ENCODE measurements around the gene SNX2. TPM values are rescaled to one million over a fixed set of nuclear protein-coding genes. Genes with fewer than 3 reads are reported as not detected.

The SNX2 gene
- total RNA-seq, 4 donors from 2014 or later, result 28.8 to 35.1 (median 32.0) TPM

GRCh38 chr5:122815218-122815767 lies 40.4 kb downstream of the SNX2 start:
- TF ChIP-seq POLR2A (IDR thresholded peaks at IDR 0.05) (no peak), CTCF (IDR thresholded peaks at IDR 0.05 in 4 of 5, conservative IDR thresholded peaks at IDR 0.05 in 1 of 5) (no peak)
- peaks cover 0 to 26% of the 10 kb centered on the region in 2 donors for H3K36me3 ChIP-seq
- DNase-seq, result no peak
- in situ Hi-C loops (cut with MboI; ENCODE audit: low sequenced_read_pairs in 4 of 4), result no loop called here
- no peak overlapping the region for H3K4me3 ChIP-seq
- H3K9me3 ChIP-seq, result no peaks in the 10 kb centered on the region
- H3K27me3 ChIP-seq, result no peaks in the 10 kb centered on the region
- H3K27ac ChIP-seq, result no peak overlapping the region
- no peak for ATAC-seq
- H3K4me1 ChIP-seq, result no peaks in the 10 kb centered on the region
- intact Hi-C loops (cut with DNase I; ENCODE audit: low total_unique reads), result no loop called here

GRCh38 chr5:122816756-122817155 lies 41.9 kb downstream of the SNX2 start:
- no peaks in the 10 kb centered on the region for H3K9me3 ChIP-seq
- no peaks in the 10 kb centered on the region for H3K27me3 ChIP-seq
- in situ Hi-C loops (cut with MboI; ENCODE audit: low sequenced_read_pairs in 4 of 4) (no loop called here), intact Hi-C loops (cut with DNase I; ENCODE audit: low total_unique reads) (no loop called here)
- H3K4me1 ChIP-seq, result no peaks in the 10 kb centered on the region
- no peak overlapping the region for H3K27ac ChIP-seq
- TF ChIP-seq POLR2A (IDR thresholded peaks at IDR 0.05), result no peak
- DNase-seq (no peak), ATAC-seq (no peak)
- H3K4me3 ChIP-seq, result no peak overlapping the region
- peaks cover 0 to 40% of the 10 kb centered on the region in 2 donors for H3K36me3 ChIP-seq

GRCh38 chr5:122831984-122832383 lies 57.1 kb downstream of the SNX2 start:
- in situ Hi-C loops (cut with MboI; ENCODE audit: low sequenced_read_pairs in 4 of 4) (no loop called here), intact Hi-C loops (cut with DNase I; ENCODE audit: low total_unique reads) (no loop called here)
- TF ChIP-seq POLR2A (IDR thresholded peaks at IDR 0.05) (no peak), CTCF (IDR thresholded peaks at IDR 0.05 in 4 of 5, conservative IDR thresholded peaks at IDR 0.05 in 1 of 5) (no peak)
- Histone ChIP-seq H3K36me3 (peaks cover 4 to 24% of the 10 kb centered on the region in 2 donors), H3K9me3 (no peaks in the 10 kb centered on the region), H3K27ac (no peak overlapping the region), H3K4me3 (no peak overlapping the region), H3K27me3 (no peaks in the 10 kb centered on the region), H3K4me1 (no peaks in the 10 kb centered on the region)
- ATAC-seq, result no peak
- no peak for DNase-seq

- intact Hi-C loops (cut with DNase I; ENCODE audit: low total_unique reads), result no loop called here
- ATAC-seq, result no peak
- no peak for TF ChIP-seq CTCF (IDR thresholded peaks at IDR 0.05 in 4 of 5, conservative IDR thresholded peaks at IDR 0.05 in 1 of 5)
- no peak for TF ChIP-seq POLR2A (IDR thresholded peaks at IDR 0.05)
These were observed 60.8 kb downstream of the SNX2 start for GRCh38 chr5:122835681-122836080.

GRCh38 chr5:122836947-122837346 lies 62.1 kb downstream of the SNX2 start:
- Histone ChIP-seq H3K27me3 (no peaks in the 10 kb centered on the region), H3K9me3 (no peaks in the 10 kb centered on the region), H3K4me1 (no peaks in the 10 kb centered on the region), H3K4me3 (no peak overlapping the region), H3K36me3 (no peaks in the 10 kb centered on the region), H3K27ac (no peak overlapping the region)
- ATAC-seq (no peak), DNase-seq (no peak)
- in situ Hi-C loops (cut with MboI; ENCODE audit: low sequenced_read_pairs in 4 of 4), result no loop called here
- TF ChIP-seq CTCF (IDR thresholded peaks at IDR 0.05 in 4 of 5, conservative IDR thresholded peaks at IDR 0.05 in 1 of 5) (no peak), POLR2A (IDR thresholded peaks at IDR 0.05) (no peak)
- intact Hi-C loops (cut with DNase I; ENCODE audit: low total_unique reads), result no loop called here

More at GRCh38 chr5:122835681-122836080, 60.8 kb downstream of the SNX2 start:
- H3K9me3 ChIP-seq, result no peaks in the 10 kb centered on the region
- in situ Hi-C loops (cut with MboI; ENCODE audit: low sequenced_read_pairs in 4 of 4), result no loop called here
- H3K4me3 ChIP-seq, result no peak overlapping the region
- no peak overlapping the region for H3K27ac ChIP-seq
- no peaks in the 10 kb centered on the region for H3K27me3 ChIP-seq
- no peaks in the 10 kb centered on the region for H3K4me1 ChIP-seq
- DNase-seq, result no peak
- H3K36me3 ChIP-seq, result no peaks in the 10 kb centered on the region
